Common myeloid progenitor, CD34-positive (primary cell): ENCODE results near the gene ZNF740.

ENCODE experiments used
- CTCF ChIA-PET: fragments of 350-600 bp; sonication (Branson Sonifier 250); formaldehyde crosslinking; loops from one replicate; lab custom pipeline; 2021; ENCODE audit warnings: antibody characterized with exemption; lab: Charles Lee
- POLR2A ChIA-PET: fragments of 350-600 bp; sonication (Branson Sonifier 250); formaldehyde crosslinking; loops from one replicate; lab custom pipeline; 2021; ENCODE audit warnings: antibody characterized with exemption; lab: Charles Lee
- DNase-seq, 3 donors: peaks; one replicate each; pipeline versions ENCODE4 v3.0.0 to v3.0.0-alpha.2; 2013
- H3K27ac ChIP-seq, 2 experiments: 1 replicate in 1 of 2; 2 replicates in 1 of 2; pipeline ENCODE4 v1.7.0; 2013; ENCODE audit warnings: inconsistent platforms in 2 of 2, low read length in 2 of 2, mild to moderate bottlenecking in 2 of 2, low read depth in 1 of 2, moderate library complexity in 1 of 2; ENCODE audit not compliant: severe bottlenecking in 2 of 2, insufficient read depth in 1 of 2, poor library complexity in 1 of 2
- H3K27me3 ChIP-seq, 5 experiments: replicated peaks in 2 of 5; 1 replicate in 3 of 5; 2 replicates in 2 of 5; pipeline versions ENCODE4 v1.6.1 to v1.7.0; 2013; ENCODE audit warnings: low read length in 4 of 5, mild to moderate bottlenecking in 2 of 5, moderate library complexity in 2 of 5, inconsistent platforms in 1 of 5; ENCODE audit not compliant: insufficient read depth in 5 of 5, control insufficient read depth in 4 of 5
- H3K36me3 ChIP-seq, 4 experiments: 1 replicate in 2 of 4; 2 replicates in 2 of 4; pipeline versions ENCODE4 v1.6.1 to v1.7.0; 2013; ENCODE audit warnings: low read length in 3 of 4, control low read depth in 1 of 4, mild to moderate bottlenecking in 1 of 4; ENCODE audit not compliant: control insufficient read depth in 4 of 4, insufficient read depth in 4 of 4
- H3K4me1 ChIP-seq, 4 experiments: 1 replicate in 3 of 4; 2 replicates in 1 of 4; pipeline versions ENCODE4 v1.6.1 to v1.7.1; 2013; ENCODE audit warnings: low read length in 3 of 4, mild to moderate bottlenecking in 3 of 4, control low read depth in 1 of 4, inconsistent platforms in 1 of 4, moderate library complexity in 1 of 4; ENCODE audit not compliant: control insufficient read depth in 4 of 4, insufficient read depth in 4 of 4; ENCODE audit errors: control extremely low read depth in 1 of 4
- H3K4me3 ChIP-seq, 7 experiments: 1 replicate in 4 of 7; 2 replicates in 3 of 7; pipeline versions ENCODE4 v1.5.1 to v1.7.0; 2013; ENCODE audit warnings: mild to moderate bottlenecking in 7 of 7, low read length in 6 of 7, moderate library complexity in 6 of 7, inconsistent platforms in 2 of 7, low read depth in 2 of 7, control low read depth in 1 of 7; ENCODE audit not compliant: insufficient read depth in 4 of 7, control insufficient read depth in 1 of 7; ENCODE audit errors: extremely low read depth in 1 of 7
- H3K9me3 ChIP-seq, 5 experiments: 1 replicate in 4 of 5; 2 replicates in 1 of 5; pipeline versions ENCODE4 v1.6.1 to v1.7.1; 2013; ENCODE audit warnings: low read length in 4 of 5, mild to moderate bottlenecking in 2 of 5, inconsistent platforms in 1 of 5, low read depth in 1 of 5, moderate library complexity in 1 of 5; ENCODE audit not compliant: control insufficient read depth in 4 of 5, insufficient read depth in 2 of 5; ENCODE audit errors: control extremely low read depth in 1 of 5
- WGBS: methylation state at CpG from one replicate; pipeline ENCODE4 v1.1.5; 2013; ENCODE audit not compliant: insufficient coverage; 5-methylcytosine and 5-hydroxymethylcytosine counted together

Gene ZNF740

GRCh38 chr12:53232646-53233461 lies 52.3 kb downstream of the ZNF740 start:
- Histone ChIP-seq H3K9me3 (no peaks in the 10 kb centered on the region), H3K36me3 (no peaks in the 10 kb centered on the region), H3K4me1 (peaks cover 2 to 41% (median 35%) of the 10 kb centered on the region in 4 experiments), H3K27ac (no peak overlapping the region), H3K27me3 (peaks cover 0 to 4% (median 0%) of the 10 kb centered on the region in 5 experiments), H3K4me3 (peak overlapping the region in 6 of 7 experiments; percentile 33 to 79 (median 60))
- CTCF ChIA-PET, result interaction anchor here (0.6 to 21.7 kb wide), 3 partner anchors 17 to 177 kb away, joined by 3 to 212 read pairs (median 3); no protein-coding TSS in a partner anchor
- 46% methylated on average over 4 of the region's 11 CpGs for WGBS
- POLR2A ChIA-PET, result no interaction called here
- DNase-seq, result peak in 1 of 3 donors; percentile 44

- ChIA-PET CTCF (interaction anchor here (1.5 to 21.7 kb wide), 2 partner anchors 17 to 18 kb away, joined by 3 to 212 read pairs; no protein-coding TSS in a partner anchor), POLR2A (no interaction called here)
- Histone ChIP-seq H3K36me3 (no peaks in the 10 kb centered on the region), H3K9me3 (no peaks in the 10 kb centered on the region), H3K27ac (no peak overlapping the region), H3K27me3 (peaks cover 0 to 4% (median 0%) of the 10 kb centered on the region in 5 experiments), H3K4me3 (no peak overlapping the region), H3K4me1 (peaks cover 2 to 41% (median 35%) of the 10 kb centered on the region in 4 experiments)
- WGBS, result 100% methylated on average over 1 of the region's 7 CpGs
- no peak for DNase-seq
Observed at GRCh38 chr12:53233671-53234121, 53.2 kb downstream of the ZNF740 start.

GRCh38 chr12:53234271-53234914 lies 53.9 kb downstream of the ZNF740 start:
- POLR2A ChIA-PET, result interaction anchor here (0.5 kb wide), 1 partner anchor 294 kb away, joined by 3 read pairs; no protein-coding TSS in a partner anchor
- Histone ChIP-seq H3K36me3 (no peaks in the 10 kb centered on the region), H3K9me3 (no peaks in the 10 kb centered on the region), H3K27me3 (peaks cover 0 to 4% (median 0%) of the 10 kb centered on the region in 5 experiments), H3K4me1 (peaks cover 2 to 41% (median 35%) of the 10 kb centered on the region in 4 experiments), H3K4me3 (no peak overlapping the region), H3K27ac (no peak overlapping the region)
- 4% methylated on average over 5 of the region's 12 CpGs for WGBS
- CTCF ChIA-PET, result interaction anchor here (1.1 to 21.7 kb wide), 4 partner anchors 17 to 36 kb away, joined by 4 to 212 read pairs (median 6); a partner anchor contains a TSS
- DNase-seq, result no peak

GRCh38 chr12:53235164-53235563 lies 54.6 kb downstream of the ZNF740 start:
- Histone ChIP-seq H3K9me3 (no peaks in the 10 kb centered on the region), H3K4me3 (no peak overlapping the region), H3K36me3 (no peaks in the 10 kb centered on the region), H3K4me1 (peaks cover 2 to 41% (median 35%) of the 10 kb centered on the region in 4 experiments), H3K27me3 (peaks cover 0 to 4% (median 0%) of the 10 kb centered on the region in 5 experiments), H3K27ac (no peak overlapping the region)
- 94% methylated on average over 2 of the region's 3 CpGs for WGBS
- DNase-seq, result no peak
- ChIA-PET POLR2A (interaction anchor here (0.6 kb wide), 1 partner anchor 1743 kb away, joined by 3 read pairs; no protein-coding TSS in a partner anchor), CTCF (interaction anchor here (1.1 to 21.7 kb wide), 5 partner anchors 16 to 37 kb away, joined by 3 to 212 read pairs (median 5); a partner anchor contains a TSS)

GRCh38 chr12:53235742-53236442 lies 55.4 kb downstream of the ZNF740 start:
- Histone ChIP-seq H3K9me3 (no peaks in the 10 kb centered on the region), H3K36me3 (no peaks in the 10 kb centered on the region), H3K27ac (no peak overlapping the region), H3K27me3 (peaks cover 0 to 4% (median 0%) of the 10 kb centered on the region in 5 experiments), H3K4me1 (peaks cover 2 to 39% (median 35%) of the 10 kb centered on the region in 4 experiments), H3K4me3 (no peak overlapping the region)
- DNase-seq, result no peak
- ChIA-PET POLR2A (no interaction called here), CTCF (interaction anchor here (1.1 to 21.7 kb wide), 7 partner anchors 15 to 37 kb away, joined by 3 to 212 read pairs (median 4); a partner anchor contains a TSS)
- WGBS, result 90% methylated on average over 5 of the region's 9 CpGs

GRCh38 chr12:53236443-53237111 lies 56.1 kb downstream of the ZNF740 start:
- Histone ChIP-seq H3K27ac (no peak overlapping the region), H3K27me3 (peaks cover 0 to 3% (median 0%) of the 10 kb centered on the region in 5 experiments), H3K36me3 (no peaks in the 10 kb centered on the region), H3K9me3 (no peaks in the 10 kb centered on the region), H3K4me1 (peaks cover 2 to 32% (median 31%) of the 10 kb centered on the region in 4 experiments), H3K4me3 (no peak overlapping the region)
- CTCF ChIA-PET, result interaction anchor here (1.1 to 21.7 kb wide), 5 partner anchors 15 to 38 kb away, joined by 3 to 212 read pairs (median 3); no protein-coding TSS in a partner anchor
- peak in 2 of 3 donors; percentile 41 to 42 for DNase-seq
- WGBS, result 100% methylated on average over 1 of the region's 1 CpG
- POLR2A ChIA-PET, result no interaction called here
